Esophagus squamous epithelium (tissue), 5 donors: ENCODE data around the gene C2orf76. TPM values are rescaled to one million over a fixed set of nuclear protein-coding genes. Genes with fewer than 3 reads are reported as not detected.

ENCODE experiments used
- DNase-seq: peaks from one replicate; lab custom pipeline; 2025; lab: John Stamatoyannopoulos, UW
- H3K27ac ChIP-seq, 4 donors: fragments of 200-600 bp; sonication (generic); one replicate each; pipeline ENCODE4 v1.5.1; 2016 to 2019; ENCODE audit warnings: mild to moderate bottlenecking in 1 of 4
- H3K27me3 ChIP-seq, 4 donors: fragments of 200-600 bp; sonication (generic); 1 replicate in 3 of 4; 2 replicates in 1 of 4; pipeline versions ENCODE4 v1.5.1 to v1.6.0; 2017 to 2021; ENCODE audit warnings: antibody characterized with exemption in 1 of 4
- H3K36me3 ChIP-seq, 3 donors: fragments of 200-600 bp; sonication (generic); one replicate each; pipeline ENCODE4 v1.5.1; 2016 to 2019
- H3K4me1 ChIP-seq, 3 donors: fragments of 200-600 bp; sonication (generic); one replicate each; pipeline ENCODE4 v1.5.1; 2017 to 2019
- H3K4me3 ChIP-seq, 4 donors: fragments of 200-600 bp; sonication (generic); 1 replicate in 3 of 4; 2 replicates in 1 of 4; pipeline ENCODE4 v1.5.1; 2016 to 2019; ENCODE audit warnings: mild to moderate bottlenecking in 2 of 4, moderate library complexity in 1 of 4
- H3K9me3 ChIP-seq, 3 donors: fragments of 200-600 bp; sonication (generic); one replicate each; pipeline ENCODE4 v1.5.1; 2016 to 2019
- POLR2A ChIP-seq, 4 donors: fragments of 450-650 bp; IDR thresholded peaks; one replicate each; pipeline ENCODE4 v1.6.1; 2017; ENCODE audit warnings: antibody characterized with exemption in 4 of 4, mild to moderate bottlenecking in 4 of 4, moderate library complexity in 3 of 4
- WGBS, 2 donors: methylation state at CpG; one replicate each; pipeline ENCODE4 v1.1.5; 2018; 5-methylcytosine and 5-hydroxymethylcytosine counted together
- intact Hi-C: fragments of 100-400 bp; cut with DNase I; formaldehyde crosslinking; loops from one replicate; pipeline ENCODE4 v1.15.0; 2022
- total RNA-seq, 4 donors: library from RNA; depleted of rRNA; stranded (reverse); fragments of >200 nt; gene quantifications; one replicate each; pipeline ENCODE4 v1.1.0, GENCODE V29; 2016
- TF ChIP-seq, protein P1 (sequence below), 6 experiments: fragments of 450-650 bp in 4 of 6; fragments of 200-600 bp in 2 of 6; sonication (generic) in 2 of 6; IDR thresholded peaks; one replicate each; pipeline ENCODE4 v1.5.1; 2016 to 2019; ENCODE audit warnings: antibody characterized with exemption in 6 of 6, mild to moderate bottlenecking in 4 of 6, moderate library complexity in 4 of 6
- donor health status: DM: yes; HTN: yes; CAD: no.

C2orf76 gene
- total RNA-seq, 4 donors from 2014 or later: 5.7 to 9.7 (median 8.4) TPM

DNA sequence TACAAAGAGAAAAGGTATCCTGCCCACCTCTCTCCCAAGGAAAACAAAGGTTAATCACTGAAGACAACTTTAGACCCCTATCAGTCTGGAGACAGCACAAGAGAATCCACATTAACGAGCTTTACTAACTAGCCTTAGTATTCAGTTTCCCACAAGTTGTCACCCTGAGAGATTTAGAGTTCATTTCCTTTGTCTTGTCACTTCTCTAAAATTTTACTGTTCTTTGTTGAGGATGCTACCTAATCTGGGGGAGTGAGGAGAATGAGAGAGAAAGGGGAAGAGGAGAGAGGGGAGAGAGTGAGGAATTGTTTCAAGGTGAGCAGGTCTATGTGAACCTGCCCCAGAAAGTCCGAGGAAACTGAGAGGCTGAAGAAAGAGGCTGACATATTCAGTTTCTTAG is 28.4 kb downstream of the C2orf76 start:
- H3K4me1 ChIP-seq: peaks cover 0 to 3% (median 0%) of the 10 kb centered on the region in 3 donors
- no peaks in the 10 kb centered on the region for H3K27me3 ChIP-seq
- 81 to 100% methylated on average over 2 of the region's 2 CpGs for WGBS, 2 donors
- no peak overlapping the region for H3K4me3 ChIP-seq
- H3K27ac ChIP-seq: no peak overlapping the region
- H3K9me3 ChIP-seq: no peaks in the 10 kb centered on the region
- TF ChIP-seq, protein P1, sequence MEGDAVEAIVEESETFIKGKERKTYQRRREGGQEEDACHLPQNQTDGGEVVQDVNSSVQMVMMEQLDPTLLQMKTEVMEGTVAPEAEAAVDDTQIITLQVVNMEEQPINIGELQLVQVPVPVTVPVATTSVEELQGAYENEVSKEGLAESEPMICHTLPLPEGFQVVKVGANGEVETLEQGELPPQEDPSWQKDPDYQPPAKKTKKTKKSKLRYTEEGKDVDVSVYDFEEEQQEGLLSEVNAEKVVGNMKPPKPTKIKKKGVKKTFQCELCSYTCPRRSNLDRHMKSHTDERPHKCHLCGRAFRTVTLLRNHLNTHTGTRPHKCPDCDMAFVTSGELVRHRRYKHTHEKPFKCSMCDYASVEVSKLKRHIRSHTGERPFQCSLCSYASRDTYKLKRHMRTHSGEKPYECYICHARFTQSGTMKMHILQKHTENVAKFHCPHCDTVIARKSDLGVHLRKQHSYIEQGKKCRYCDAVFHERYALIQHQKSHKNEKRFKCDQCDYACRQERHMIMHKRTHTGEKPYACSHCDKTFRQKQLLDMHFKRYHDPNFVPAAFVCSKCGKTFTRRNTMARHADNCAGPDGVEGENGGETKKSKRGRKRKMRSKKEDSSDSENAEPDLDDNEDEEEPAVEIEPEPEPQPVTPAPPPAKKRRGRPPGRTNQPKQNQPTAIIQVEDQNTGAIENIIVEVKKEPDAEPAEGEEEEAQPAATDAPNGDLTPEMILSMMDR (IDR thresholded peaks at IDR 0.05): no peak
- TF ChIP-seq POLR2A (IDR thresholded peaks at IDR 0.05): no peak
- DNase-seq: no peak
- H3K36me3 ChIP-seq: peaks cover 0 to 21% (median 0%) of the 10 kb centered on the region in 3 donors
- intact Hi-C loops: no loop called here

DNA sequence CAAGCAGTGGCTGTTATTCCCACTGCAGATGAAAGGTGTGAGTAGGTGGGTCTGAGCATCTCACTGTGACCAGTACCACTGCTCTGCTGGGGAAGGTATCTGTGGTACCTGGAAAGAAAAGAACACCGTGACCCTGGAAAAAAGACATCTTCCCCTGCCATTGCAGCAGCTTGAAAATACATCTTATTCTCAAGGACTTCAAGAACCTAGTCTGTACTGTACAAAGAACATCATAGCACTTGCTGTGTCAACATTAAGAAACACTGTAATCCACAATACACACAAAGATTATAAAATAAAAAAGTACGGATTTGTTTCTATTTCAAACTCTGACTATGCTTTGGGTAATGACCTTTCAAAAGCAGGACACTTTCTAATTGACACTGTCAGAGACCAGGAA is 28.9 kb downstream of the C2orf76 start:
- Histone ChIP-seq H3K9me3 (no peaks in the 10 kb centered on the region), H3K4me1 (no peaks in the 10 kb centered on the region), H3K27ac (no peak overlapping the region), H3K4me3 (no peak overlapping the region), H3K27me3 (no peaks in the 10 kb centered on the region), H3K36me3 (peaks cover 0 to 21% (median 0%) of the 10 kb centered on the region in 3 donors)
- intact Hi-C loops: no loop called here
- no peak for DNase-seq
- TF ChIP-seq POLR2A (IDR thresholded peaks at IDR 0.05): no peak
- TF ChIP-seq, protein P1 (IDR thresholded peaks at IDR 0.05): no peak
- WGBS, 2 donors: 85 to 91% methylated on average over 2 of the region's 2 CpGs

- 92 to 98% methylated on average over 2 of the region's 2 CpGs for WGBS, 2 donors
- intact Hi-C loops: no loop called here
- H3K4me1 ChIP-seq: no peaks in the 10 kb centered on the region
- H3K36me3 ChIP-seq: peaks cover 0 to 21% (median 0%) of the 10 kb centered on the region in 3 donors
- TF ChIP-seq POLR2A (IDR thresholded peaks at IDR 0.05): no peak
- TF ChIP-seq, protein P1 (IDR thresholded peaks at IDR 0.05): no peak
- no peak overlapping the region for H3K4me3 ChIP-seq
- DNase-seq: no peak
- no peaks in the 10 kb centered on the region for H3K9me3 ChIP-seq
- H3K27ac ChIP-seq: no peak overlapping the region
- no peaks in the 10 kb centered on the region for H3K27me3 ChIP-seq
These were observed 32.8 kb downstream of the C2orf76 start for GRCh38 chr2:119333833-119334232.

- intact Hi-C loops: no loop called here
- no peak for DNase-seq
- Histone ChIP-seq H3K4me1 (no peaks in the 10 kb centered on the region), H3K36me3 (peaks cover 0 to 21% (median 0%) of the 10 kb centered on the region in 3 donors), H3K27me3 (no peaks in the 10 kb centered on the region), H3K27ac (no peak overlapping the region), H3K9me3 (no peaks in the 10 kb centered on the region), H3K4me3 (no peak overlapping the region)
- TF ChIP-seq POLR2A (IDR thresholded peaks at IDR 0.05): no peak
- TF ChIP-seq, protein P1 (IDR thresholded peaks at IDR 0.05): no peak
- 62 to 83% methylated on average over 3 of the region's 3 CpGs for WGBS, 2 donors
These were observed 33.3 kb downstream of the C2orf76 start for GRCh38 chr2:119333360-119333759.

DNA sequence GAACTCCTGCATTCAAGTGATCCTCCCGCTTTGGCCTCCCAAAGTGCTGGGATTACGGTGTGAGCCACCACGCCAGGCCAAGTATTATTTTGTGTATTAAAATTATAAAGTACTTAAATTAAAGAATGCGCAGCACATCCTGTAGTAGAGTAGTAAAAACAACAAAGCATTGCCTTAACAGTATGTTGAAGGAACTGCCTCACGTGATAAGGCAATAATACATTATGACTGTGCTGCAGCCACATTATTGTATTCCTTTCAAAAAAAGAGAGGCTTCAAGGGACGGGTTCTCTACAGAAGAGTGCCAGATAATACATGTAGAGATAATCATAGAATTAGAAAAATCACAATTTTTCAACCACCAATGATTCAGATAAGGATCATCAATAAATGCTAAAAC is 33.7 kb downstream of the C2orf76 start:
- Histone ChIP-seq H3K9me3 (no peaks in the 10 kb centered on the region), H3K4me1 (no peaks in the 10 kb centered on the region), H3K27ac (no peak overlapping the region), H3K36me3 (peaks cover 0 to 20% (median 0%) of the 10 kb centered on the region in 3 donors), H3K27me3 (no peaks in the 10 kb centered on the region), H3K4me3 (no peak overlapping the region)
- DNase-seq: no peak
- TF ChIP-seq, protein P1 (IDR thresholded peaks at IDR 0.05): no peak
- TF ChIP-seq POLR2A (IDR thresholded peaks at IDR 0.05): no peak
- intact Hi-C loops: no loop called here
- 91 to 93% methylated on average over 4 to 6 of the region's 6 CpGs for WGBS, 2 donors
